Fibroblast of mammary gland (primary cell): ENCODE measurements around the gene SLC12A6.
"Not testable (repeated sequence)": the region's sequence is repeated elsewhere in the genome, so short reads cannot be mapped to it uniquely, and the experiment has no call there.

ENCODE experiments used
- DNase-seq: peaks from one replicate; pipeline ENCODE4 v3.0.0-alpha.2; 2010; ENCODE audit warnings: low read depth
- H3K4me3 ChIP-seq: 2 replicates; pipeline ENCODE4 v1.5.1; 2011; ENCODE audit warnings: low read depth, mild to moderate bottlenecking, low read length, moderate library complexity; ENCODE audit not compliant: control insufficient read depth
- CTCF ChIP-seq: conservative IDR thresholded peaks from 2 replicates; pipeline ENCODE4 v1.5.1; 2011; ENCODE audit warnings: low read depth, low read length, inconsistent platforms; ENCODE audit not compliant: control insufficient read depth, insufficient read depth

SLC12A6 gene

GRCh38 chr15:34347951-34348638 lies 10.5 kb upstream of the SLC12A6 start:
- DNase-seq: no peak
- no peak overlapping the region for H3K4me3 ChIP-seq
- TF ChIP-seq CTCF: no peak

DNA sequence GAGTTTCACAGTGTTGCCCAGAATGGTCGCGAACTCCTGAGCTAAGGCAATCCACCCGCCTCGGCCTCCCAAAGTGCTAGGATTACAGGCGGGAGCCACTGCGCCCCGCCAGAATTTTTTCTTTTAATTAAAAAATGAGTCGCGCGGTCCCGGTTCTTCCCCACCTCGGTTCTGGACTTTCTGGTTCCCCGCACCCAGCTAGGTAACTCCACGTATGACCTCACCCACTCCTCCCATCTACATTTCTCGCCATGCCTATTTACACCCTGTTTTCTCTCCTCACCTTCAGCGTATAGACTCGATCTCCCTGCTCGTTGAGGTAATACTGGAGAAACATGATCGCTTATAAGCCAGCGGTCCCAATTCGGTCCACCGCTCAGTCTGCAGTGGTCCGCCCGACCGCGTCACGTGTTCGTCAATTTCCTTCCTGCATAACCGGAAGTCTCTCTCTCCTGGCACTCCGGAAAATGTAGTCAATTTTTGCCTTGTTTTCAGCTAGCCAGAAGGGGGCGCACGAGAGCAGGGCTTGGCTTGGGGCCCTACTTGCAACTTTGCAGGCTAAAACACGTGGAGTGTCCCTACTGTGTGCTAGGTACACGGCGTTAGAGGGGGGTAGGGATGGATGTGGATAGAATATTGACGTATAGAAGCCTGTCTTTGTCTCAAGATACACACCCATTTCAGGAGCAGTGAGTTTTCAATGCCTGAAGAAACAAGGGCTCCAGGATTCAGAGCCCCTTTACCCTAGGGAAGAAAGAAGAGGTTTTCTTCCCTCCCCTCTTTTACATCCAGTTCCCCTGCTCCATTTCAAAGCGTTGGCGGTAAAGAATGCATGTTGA lies 5.4 kb upstream of the SLC12A6 start, which contains the start of the genes NOP10 and NUTM1:
Gene NOP10, minus strand, starts transcription at position 400 of the 839 bp plus-strand sequence. Its CDS starts 63 bp downstream, at position 337.
Gene NUTM1, plus strand, starts transcription at position 579 of the 839 bp plus-strand sequence. CDS start 382 bp downstream, outside the sequence.
- peak; percentile 92 for DNase-seq
- peak within 1 kb of the TSS; percentile 100 for H3K4me3 ChIP-seq
- peak; percentile 95 for TF ChIP-seq CTCF

DNA sequence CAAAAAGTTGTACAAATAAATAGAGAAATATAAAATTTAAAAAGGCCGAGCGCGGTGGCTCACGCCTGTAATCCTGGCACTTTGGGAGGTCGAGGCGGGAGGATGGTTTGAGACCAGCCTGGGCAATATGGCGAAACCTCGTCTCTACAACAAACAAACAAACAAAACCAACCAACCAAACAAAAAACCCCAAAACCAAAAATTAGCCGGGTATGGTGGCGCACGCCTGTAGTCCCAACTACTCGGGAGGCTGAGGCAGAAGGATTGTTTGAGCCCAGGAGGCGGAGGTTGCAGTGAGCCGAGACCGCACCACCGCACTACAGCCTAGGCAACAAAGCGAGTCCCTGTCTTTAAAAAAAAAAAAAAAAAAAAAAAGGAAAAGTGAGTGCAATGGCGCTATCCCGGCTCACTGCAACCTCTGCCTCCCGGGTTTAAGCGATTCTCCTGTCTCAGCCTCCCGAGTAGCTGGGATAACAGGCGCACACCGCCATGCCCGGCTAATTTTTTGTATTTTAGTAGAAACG lies 4.7 kb upstream of the SLC12A6 start:
- not testable (repeated sequence) for DNase-seq
- H3K4me3 ChIP-seq: peak overlapping the region; percentile 100

- TF ChIP-seq CTCF: no peak
- no peak for DNase-seq
- H3K4me3 ChIP-seq: peak overlapping the region; percentile 100
Measured at GRCh38 chr15:34341381-34342212, 4.0 kb upstream of the SLC12A6 start.

DNA sequence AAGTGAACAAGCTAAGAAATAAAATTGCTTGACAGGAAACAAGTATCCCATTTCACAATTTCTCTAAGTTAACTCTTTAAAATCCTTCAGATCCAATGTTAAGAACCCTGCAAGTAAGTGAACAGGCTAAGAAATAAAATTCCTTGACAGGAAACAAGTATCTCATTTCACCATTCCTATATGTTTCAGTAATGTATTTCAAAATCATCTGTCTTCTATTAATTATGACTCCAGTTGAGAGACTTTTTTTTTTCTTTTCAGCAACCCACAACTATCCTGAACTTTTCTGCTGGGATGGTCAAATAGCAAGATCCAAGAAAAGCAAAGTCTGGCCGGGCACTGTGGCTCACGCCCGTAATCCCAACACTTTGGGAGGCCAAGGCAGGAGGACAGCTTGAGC lies 2.4 kb upstream of the SLC12A6 start:
- no peak for TF ChIP-seq CTCF
- no peak overlapping the region for H3K4me3 ChIP-seq
- no peak for DNase-seq

- peak overlapping the region; percentile 27 for H3K4me3 ChIP-seq
Measured at GRCh38 chr15:34338347-34338746, 766 bp upstream of the SLC12A6 start.

More at GRCh38 chr15:34338347-34338746, 766 bp upstream of the SLC12A6 start:
- no peak for TF ChIP-seq CTCF
- DNase-seq: no peak
